GF-D8 (cell line): ENCODE data around the gene CCT5.
A peak's percentile ranks its signal among the peaks of the same experiment; 100 is the strongest.

Source experiments
- DNase-seq: peaks from one replicate; lab custom pipeline; 2025; lab: John Stamatoyannopoulos, UW

The CCT5 gene

GRCh38 chr5:10249948-10250805 lies at the start of gene CCT5:
TSS of gene CCT5 (plus strand) at chr5:10250280. CDS start at chr5:10250341, 61 bp downstream.
- peak; percentile 98 for DNase-seq

- no peak for DNase-seq
Observed at GRCh38 chr5:10201223-10201868, 48.7 kb upstream of the CCT5 start.

GRCh38 chr5:10202089-10202910 lies 47.8 kb upstream of the CCT5 start:
- no peak for DNase-seq

- DNase-seq: no peak
Observed at GRCh38 chr5:10209004-10209403, 41.1 kb upstream of the CCT5 start.

GRCh38 chr5:10213316-10213715 lies 36.8 kb upstream of the CCT5 start:
- DNase-seq: no peak

GRCh38 chr5:10214041-10214440 lies 36.0 kb upstream of the CCT5 start:
- DNase-seq: no peak

- no peak for DNase-seq
Observed at GRCh38 chr5:10215366-10215765, 34.7 kb upstream of the CCT5 start.

- no peak for DNase-seq
Observed at GRCh38 chr5:10216107-10216506, 34.0 kb upstream of the CCT5 start.

- no peak for DNase-seq
Observed at GRCh38 chr5:10218658-10219057, 31.4 kb upstream of the CCT5 start.

- no peak for DNase-seq
Observed at GRCh38 chr5:10219068-10219467, 31.0 kb upstream of the CCT5 start.

- no peak for DNase-seq
Observed at GRCh38 chr5:10220248-10220647, 29.8 kb upstream of the CCT5 start.

- no peak for DNase-seq
Observed at GRCh38 chr5:10222326-10222725, 27.8 kb upstream of the CCT5 start.

GRCh38 chr5:10227379-10227778 lies 22.7 kb upstream of the CCT5 start:
- no peak for DNase-seq

GRCh38 chr5:10228288-10228687 lies 21.8 kb upstream of the CCT5 start:
- no peak for DNase-seq

GRCh38 chr5:10229306-10230048 lies 20.6 kb upstream of the CCT5 start:
- DNase-seq: no peak

GRCh38 chr5:10232386-10232785 lies 17.7 kb upstream of the CCT5 start:
- no peak for DNase-seq

GRCh38 chr5:10233011-10233410 lies 17.1 kb upstream of the CCT5 start:
- no peak for DNase-seq

GRCh38 chr5:10233505-10233904 lies 16.6 kb upstream of the CCT5 start:
- no peak for DNase-seq

- no peak for DNase-seq
Observed at GRCh38 chr5:10235350-10235749, 14.7 kb upstream of the CCT5 start.

- DNase-seq: no peak
Observed at GRCh38 chr5:10243660-10244240, 6.3 kb upstream of the CCT5 start.

GRCh38 chr5:10244342-10244944 lies 5.6 kb upstream of the CCT5 start:
- DNase-seq: no peak
